Activated CD8-positive, alpha-beta memory T cell treated with anti-CD3 and anti-CD28 coated beads, Interleukin-2, amount 50 U/mL, for 4 hours (primary cell): Measurements from ENCODE around the gene ATP1A1.

Source experiments
- DNase-seq: peaks from one replicate; pipeline ENCODE4 v3.0.0-alpha.2; 2020

Gene ATP1A1

GRCh38 chr1:116373431-116374352, 648 bp downstream of the ATP1A1 start:
- DNase-seq: peak; percentile 57

DNA sequence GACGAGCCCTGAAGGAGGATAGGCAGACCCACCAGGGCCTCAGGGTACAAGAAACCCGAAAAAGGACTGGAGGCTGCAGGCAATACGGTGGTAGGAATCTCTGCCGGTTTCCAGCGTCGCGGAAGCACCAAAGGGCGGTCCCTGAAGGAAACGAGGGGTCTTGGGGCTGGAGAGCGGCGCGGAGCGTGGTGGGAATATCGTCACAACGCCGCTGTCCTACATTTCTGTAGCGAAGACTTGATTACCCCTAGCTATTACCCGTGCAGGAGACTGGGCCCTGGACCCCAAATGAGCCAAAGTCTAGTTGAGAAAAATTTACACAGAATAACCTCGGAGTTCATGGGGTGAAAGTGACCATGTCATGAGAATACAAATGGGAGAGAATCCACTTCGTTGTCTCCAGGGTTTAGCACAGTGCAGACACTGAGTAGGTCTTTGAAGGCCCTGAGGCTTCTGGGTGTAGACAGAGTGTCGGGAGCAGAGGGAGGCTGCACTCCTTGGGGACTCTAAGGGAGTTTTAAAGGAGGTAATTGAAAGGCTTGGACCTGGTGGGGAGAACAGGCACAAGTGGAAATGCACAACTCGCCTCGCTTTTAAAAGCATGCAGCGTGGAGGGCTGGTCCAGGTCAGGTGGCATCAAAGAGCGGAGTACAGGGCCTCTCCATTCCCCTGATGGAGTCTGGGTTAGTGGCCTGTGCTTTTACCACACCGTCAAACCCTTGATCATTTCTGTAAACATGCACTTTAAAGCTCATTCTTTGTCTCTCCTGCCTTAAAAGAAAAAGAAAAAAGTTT, 1.5 kb downstream of the ATP1A1 start:
- DNase-seq: no peak

GRCh38 chr1:116375148-116375886, 2.3 kb downstream of the ATP1A1 start:
- no peak for DNase-seq

GRCh38 chr1:116375887-116376728, 3.1 kb downstream of the ATP1A1 start:
- DNase-seq: peak; percentile 46

GRCh38 chr1:116376729-116377086, 3.7 kb downstream of the ATP1A1 start:
- no peak for DNase-seq

- no peak for DNase-seq
These were observed 4.8 kb downstream of the ATP1A1 start for GRCh38 chr1:116377541-116378529.

DNA sequence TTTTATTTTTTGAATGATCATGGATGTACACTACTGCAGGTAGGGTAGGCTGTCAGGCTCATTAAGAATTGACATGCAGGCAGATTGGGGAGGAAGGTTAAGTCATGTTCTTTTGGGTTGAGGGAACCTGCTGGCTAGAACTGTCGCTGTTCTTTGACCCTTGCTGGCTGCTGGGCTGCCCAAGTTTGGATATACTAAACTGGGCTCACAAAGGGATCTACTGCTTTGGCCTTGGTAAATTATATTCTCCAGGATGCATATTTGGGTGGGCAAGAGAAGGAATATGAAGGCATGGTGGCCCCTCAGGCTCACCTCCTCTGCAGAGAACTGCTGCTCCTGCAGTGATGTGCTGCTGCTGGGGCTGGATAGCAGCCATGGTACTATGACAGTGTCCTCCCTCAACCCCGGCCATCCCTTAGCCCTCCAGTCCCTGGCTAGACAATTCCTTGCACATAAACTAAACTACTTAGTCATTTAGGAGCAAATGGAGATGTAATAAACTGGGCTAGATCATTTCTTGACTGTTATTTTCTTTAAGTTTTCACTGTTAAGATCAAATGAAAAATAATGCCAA, 6.1 kb downstream of the ATP1A1 start:
- DNase-seq: no peak

- DNase-seq: no peak
These were observed 6.8 kb downstream of the ATP1A1 start for GRCh38 chr1:116379674-116380498.

GRCh38 chr1:116380499-116381242, 7.6 kb downstream of the ATP1A1 start:
- DNase-seq: no peak

- no peak for DNase-seq
These were observed 9.3 kb downstream of the ATP1A1 start for GRCh38 chr1:116382321-116382720.

DNA sequence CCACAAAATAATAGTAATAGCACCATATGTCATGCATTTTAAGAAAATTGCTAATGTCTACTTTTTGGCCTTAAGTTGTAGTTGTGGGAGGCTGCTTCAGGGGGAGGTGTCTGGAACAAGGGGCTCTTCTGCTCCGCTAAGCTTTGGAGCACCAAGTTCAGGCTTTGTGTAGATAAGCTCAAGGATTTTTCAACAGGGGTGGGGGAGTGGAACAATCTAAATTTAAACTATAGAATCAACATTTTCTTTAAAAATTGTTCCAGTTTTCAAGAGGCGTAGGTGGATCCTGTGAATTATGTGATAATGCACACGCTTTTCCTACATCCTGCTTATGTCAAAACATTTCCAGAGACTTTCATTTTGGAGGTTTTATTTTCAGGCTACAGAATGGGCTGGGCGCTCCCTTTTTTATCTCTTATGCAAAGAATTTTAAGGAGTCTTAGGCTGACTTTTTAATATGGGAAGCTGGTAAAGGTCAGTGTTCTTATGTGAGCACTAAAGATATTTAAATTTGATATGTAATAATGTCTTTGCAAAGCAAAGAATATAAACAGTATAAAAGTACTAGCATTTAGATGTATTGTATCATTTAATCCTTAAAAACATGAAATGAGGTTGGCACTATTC, 9.9 kb downstream of the ATP1A1 start:
- DNase-seq: no peak

GRCh38 chr1:116386042-116386441, 13.0 kb downstream of the ATP1A1 start:
- no peak for DNase-seq

DNA sequence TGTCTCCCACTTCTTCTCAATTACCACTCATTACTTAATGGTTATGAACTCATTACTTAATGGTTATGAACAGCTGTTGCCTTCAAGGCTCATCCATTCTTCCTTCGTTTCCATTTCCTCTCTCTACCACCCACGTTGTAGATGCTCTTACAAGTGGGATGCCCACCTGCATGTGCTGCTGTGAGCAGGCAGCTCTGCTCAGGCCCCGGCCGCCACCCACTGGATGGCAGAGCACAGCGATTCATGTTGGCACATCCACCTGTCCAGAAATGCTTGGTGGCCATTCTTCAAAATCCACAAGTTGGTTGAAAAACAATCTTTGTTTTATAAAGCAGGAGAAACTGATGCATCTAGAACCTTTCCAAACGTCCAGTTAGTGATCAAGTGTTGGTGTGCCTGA, 14.5 kb downstream of the ATP1A1 start:
- DNase-seq: no peak

- DNase-seq: no peak
These were observed 15.1 kb downstream of the ATP1A1 start for GRCh38 chr1:116388122-116388521.

- DNase-seq: no peak
These were observed 16.0 kb downstream of the ATP1A1 start for GRCh38 chr1:116389013-116389412.

DNA sequence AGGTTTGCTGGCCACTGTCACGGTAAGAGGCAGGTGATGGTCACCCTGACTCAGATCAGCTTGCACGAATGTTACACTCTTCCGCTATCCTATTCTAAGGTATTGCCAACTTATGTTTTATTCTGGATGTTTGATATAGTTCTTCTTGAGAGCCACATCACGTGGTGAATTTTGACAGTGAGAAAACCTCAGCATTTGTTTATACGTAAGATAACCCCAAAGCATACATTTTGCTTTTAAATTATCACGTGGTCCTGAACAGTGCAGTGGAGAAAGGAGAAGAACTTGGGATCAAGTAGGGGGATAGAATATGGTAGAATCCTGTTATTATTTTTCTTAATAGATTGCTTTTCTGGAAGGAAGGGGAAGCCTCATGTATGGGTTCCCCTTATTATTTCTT, 16.6 kb downstream of the ATP1A1 start:
- DNase-seq: no peak

- DNase-seq: peak; percentile 35
These were observed 17.2 kb downstream of the ATP1A1 start for GRCh38 chr1:116390195-116390594.

DNA sequence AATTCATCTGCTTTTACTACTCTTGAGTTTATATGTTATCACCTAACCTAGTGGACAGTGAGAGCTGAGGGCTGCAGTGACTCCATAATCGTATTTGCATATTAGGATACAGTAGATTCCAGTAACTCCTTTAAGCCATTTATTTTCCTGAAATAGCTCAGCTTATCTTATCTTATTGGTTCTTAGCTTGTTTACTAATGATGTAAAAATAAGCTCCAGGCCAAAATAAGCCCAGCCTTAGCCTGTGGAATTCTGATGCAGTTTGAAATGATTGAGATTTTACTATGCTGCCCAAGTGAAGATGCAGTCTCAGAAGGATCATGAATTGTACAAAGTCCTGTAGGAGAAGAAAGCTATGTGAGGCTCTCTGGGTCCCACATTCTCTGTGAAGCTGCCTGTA, 18.1 kb downstream of the ATP1A1 start:
- no peak for DNase-seq
